ENCODE measurements around the gene DESI2. TPM values are rescaled to one million over a fixed set of nuclear protein-coding genes. Genes with fewer than 3 reads are reported as not detected.

Gene DESI2
- total and polyA plus RNA-seq, 2 of the 8 experiments (the other 6 are each of a cell fraction or from before 2014, with no cell fraction given), result 54.0 to 110 TPM

- peaks cover 0 to 14% (median 5%) of the 10 kb centered on the region in 4 experiments; a peak in 3 of 8 replicates for H3K36me3 ChIP-seq (ENCODE audit: control insufficient read depth in 2 of 4, insufficient read depth in 4 of 4, low read length in 3 of 4)
- peaks cover 0 to 5% (median 1%) of the 10 kb centered on the region in 4 experiments; a peak in 2 of 7 replicates for H3K4me1 ChIP-seq (replicated peaks in 1 of 4; ENCODE audit: control insufficient read depth in 3 of 4, insufficient read depth in 4 of 4, low read length in 3 of 4)
- POLR2A ChIA-PET (ENCODE audit: partially characterized antibody), result interaction anchor here (0.6 kb wide), 1 partner anchor 84 kb away, joined by 3 read pairs; no protein-coding TSS in a partner anchor
- no peak overlapping the region for H2BK5ac ChIP-seq (ENCODE audit: low read depth, low read length)
- H3K4me2 ChIP-seq (ENCODE audit: insufficient read depth in 1 of 2, low read depth in 2 of 2, low read length in 2 of 2), result no peak overlapping the region
- H3K18ac ChIP-seq (ENCODE audit: extremely low read depth, low read length), result no peak overlapping the region
- 90% methylated on average over 2 of the region's 2 CpGs; no CpG with 5 or more reads in 1 of the 2 experiments for WGBS, 2 experiments (ENCODE audit: extremely low coverage in 1 of 2, insufficient coverage in 1 of 2, insufficient read length in 1 of 2, insufficient replicate concordance in 2 of 2, low coverage in 1 of 2, low lambda C conversion rate in 2 of 2, missing lambda C conversion rate in 1 of 2)
- no peak overlapping the region for H3K23ac ChIP-seq (ENCODE audit: insufficient read length)
- H4K91ac ChIP-seq (replicated peaks; ENCODE audit: insufficient read length, low read length), result no peak overlapping the region
- H3K79me2 ChIP-seq (ENCODE audit: control insufficient read depth in 1 of 2, insufficient read depth in 2 of 2, low read length in 2 of 2), result peaks cover 11 to 90% of the 10 kb centered on the region in 2 experiments; a peak in 3 of 4 replicates
- H3K27me3 ChIP-seq (replicated peaks in 1 of 4; ENCODE audit: control insufficient read depth in 3 of 4, extremely low read depth in 1 of 4, insufficient read depth in 3 of 4, low read length in 3 of 4), result no peaks in the 10 kb centered on the region
- no peak overlapping the region for H4K5ac ChIP-seq (ENCODE audit: insufficient read length, low read depth, low read length)
- no peak overlapping the region for H2BK20ac ChIP-seq (ENCODE audit: low read length)
- FAIRE-seq (no peak), DNase-seq (ENCODE audit: low read depth in 1 of 2, low spot score in 2 of 2) (no peak)
- H3K27ac ChIP-seq (ENCODE audit: low read depth, low read length), result no peak overlapping the region
- no peak overlapping the region for H2BK15ac ChIP-seq (ENCODE audit: low read length)
- no peak overlapping the region for H2AFZ ChIP-seq (ENCODE audit: low read length)
- H3K4ac ChIP-seq (replicated peaks; ENCODE audit: insufficient read length, low read depth, low read length), result no peak overlapping the region
- peaks cover 4 to 12% of the 10 kb centered on the region in 2 experiments for H4K20me1 ChIP-seq (replicated peaks in 1 of 2; ENCODE audit: control insufficient read depth in 1 of 2, insufficient read depth in 2 of 2, low read length in 2 of 2)
- CTCF ChIA-PET (ENCODE audit: partially characterized antibody), result no interaction called here
- no peak overlapping the region for H2AK5ac ChIP-seq (ENCODE audit: low read depth, low read length)
- H3K4me3 ChIP-seq (ENCODE audit: extremely low read depth in 1 of 4, insufficient read depth in 2 of 4, low read depth in 3 of 4, low read length in 4 of 4), result no peak overlapping the region
- H3K56ac ChIP-seq (replicated peaks; ENCODE audit: insufficient read length, low read depth, low read length), result no peak overlapping the region
- H3K9me3 ChIP-seq (ENCODE audit: insufficient read depth in 2 of 2, low read depth in 1 of 2, low read length in 1 of 2), result no peaks in the 10 kb centered on the region
- no peaks in the 10 kb centered on the region for H3K23me2 ChIP-seq (ENCODE audit: low read depth, low read length)
- H2BK12ac ChIP-seq (ENCODE audit: low read depth, low read length), result no peak overlapping the region
- H3K9ac ChIP-seq (replicated peaks in 1 of 4; ENCODE audit: extremely low read depth in 1 of 4, low read depth in 3 of 4, low read length in 3 of 4), result no peak overlapping the region
- peaks cover 10% of the 10 kb centered on the region for H3K79me1 ChIP-seq (ENCODE audit: low read depth, low read length)
- no peak overlapping the region for H3K14ac ChIP-seq (ENCODE audit: insufficient read length)
- H4K8ac ChIP-seq (ENCODE audit: extremely low read depth, insufficient read depth, low read length), result no peak overlapping the region
- H2BK120ac ChIP-seq (replicated peaks; ENCODE audit: low read depth, low read length), result no peak overlapping the region
- TF ChIP-seq SIRT6 (IDR thresholded peaks at IDR 0.05; ENCODE audit: low read length), result no peak
These were observed 9.7 kb downstream of the DESI2 start for GRCh38 chr1:244662599-244662998.

All from H1 (cell line).